OCI-LY1 (cell line): ENCODE results near the gene BMP15.
A peak's percentile ranks its signal among the peaks of the same experiment; 100 is the strongest.

Experiments
- CTCF ChIP-seq: fragments of 200-600 bp; sonication (generic), shearing (Covaris generic); IDR thresholded peaks from 2 replicates; pipeline ENCODE4 v1.5.1; 2017; ENCODE audit warnings: mild to moderate bottlenecking, antibody characterized with exemption, low read length, moderate library complexity, mixed read lengths
- EZH2 ChIP-seq: fragments of 200-600 bp; sonication (generic), shearing (Covaris generic); IDR thresholded peaks from 2 replicates; pipeline ENCODE4 v1.8.0; 2017; ENCODE audit warnings: borderline replicate concordance, mixed run types, mild to moderate bottlenecking, antibody characterized with exemption, low read length, moderate library complexity, mixed read lengths

GRCh38 chrX:50905334-50905733 is 5.2 kb upstream of the BMP15 start:
- TF ChIP-seq CTCF = peak; percentile 35
- no peak for TF ChIP-seq EZH2
